Activated effector memory CD4-positive, alpha-beta T cell treated with anti-CD3 and anti-CD28 coated beads, Interleukin-2, amount 50 U/mL, for 16 hours (primary cell): ENCODE data around the gene POC1A.
"Not testable (repeated sequence)": the region's sequence is repeated elsewhere in the genome, so short reads cannot be mapped to it uniquely, and the experiment has no call there.

Experiments
- DNase-seq: peaks from one replicate; pipeline ENCODE4 v3.0.0-alpha.2; 2020

The POC1A gene

DNA sequence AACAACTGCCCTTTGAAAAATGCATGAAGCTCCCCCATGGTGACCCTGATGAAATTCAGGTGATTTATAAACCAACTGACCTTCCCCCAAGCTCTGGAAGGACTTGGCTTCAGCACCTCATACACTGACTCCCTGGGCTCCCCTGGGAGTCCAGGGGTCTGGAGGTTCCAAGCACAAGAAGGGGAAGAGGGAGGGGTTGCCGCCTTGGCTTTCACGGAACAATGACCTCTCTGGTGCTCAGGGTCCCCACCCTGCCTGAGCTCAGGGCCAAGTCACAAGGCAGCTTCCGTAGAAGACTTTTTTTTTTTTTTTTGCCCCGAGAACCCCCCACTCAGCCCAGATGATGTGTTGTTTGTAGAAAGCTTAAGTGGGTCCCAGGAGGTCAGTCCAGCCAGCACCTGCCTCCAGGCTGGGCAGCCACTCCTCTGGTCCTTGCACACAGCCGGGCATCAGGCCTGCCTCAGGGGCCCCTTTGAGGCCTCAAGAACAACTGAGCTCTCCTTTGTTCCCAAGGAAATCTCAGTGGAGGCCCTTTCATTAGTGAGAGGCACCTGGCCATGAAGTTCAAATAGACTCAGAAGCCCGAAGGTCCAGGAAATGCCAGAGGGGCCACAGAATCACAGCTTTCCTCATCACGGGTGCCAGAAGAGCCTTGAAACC is 29.7 kb upstream of the POC1A start:
- no peak for DNase-seq

DNA sequence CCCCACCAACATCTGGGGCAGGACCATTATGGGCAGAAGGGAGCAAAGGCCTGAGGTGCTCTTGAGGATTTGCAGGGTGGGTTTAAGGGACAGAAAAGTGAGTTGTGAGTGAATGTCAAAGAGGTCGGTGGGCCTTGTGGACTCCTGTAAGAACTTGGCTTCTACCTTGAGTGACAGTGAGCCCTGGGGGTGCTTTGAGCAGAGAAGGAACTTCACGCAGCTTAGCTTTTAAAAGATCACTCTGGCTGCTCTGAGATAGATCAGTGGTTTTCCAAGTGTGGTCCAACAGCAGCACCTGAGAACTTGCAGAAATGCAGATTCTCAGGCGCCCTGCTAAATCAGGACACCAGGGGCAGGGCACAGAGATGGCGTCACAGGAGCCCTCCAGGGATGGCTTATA is 28.5 kb upstream of the POC1A start:
- DNase-seq, result no peak

DNA sequence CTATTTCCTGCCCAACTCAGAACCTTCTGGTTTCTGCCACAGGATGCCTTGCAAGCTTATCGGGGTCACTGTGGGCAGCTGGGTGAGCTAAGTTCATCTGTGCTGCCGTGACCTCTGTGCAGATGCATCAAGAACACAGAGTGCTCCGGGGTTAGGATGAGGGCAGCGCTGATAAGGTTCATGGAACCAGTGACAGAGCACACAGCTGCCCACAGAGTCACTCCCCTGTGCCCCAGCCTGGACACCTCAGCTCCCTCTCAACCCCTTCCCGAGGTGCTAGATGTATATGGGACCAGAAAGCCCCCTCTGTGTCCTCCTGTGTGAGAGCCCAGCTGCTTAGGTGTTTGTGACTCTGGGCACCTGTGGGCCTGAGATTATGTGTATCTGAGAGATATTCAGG is 28.0 kb upstream of the POC1A start:
- DNase-seq, result no peak

DNA sequence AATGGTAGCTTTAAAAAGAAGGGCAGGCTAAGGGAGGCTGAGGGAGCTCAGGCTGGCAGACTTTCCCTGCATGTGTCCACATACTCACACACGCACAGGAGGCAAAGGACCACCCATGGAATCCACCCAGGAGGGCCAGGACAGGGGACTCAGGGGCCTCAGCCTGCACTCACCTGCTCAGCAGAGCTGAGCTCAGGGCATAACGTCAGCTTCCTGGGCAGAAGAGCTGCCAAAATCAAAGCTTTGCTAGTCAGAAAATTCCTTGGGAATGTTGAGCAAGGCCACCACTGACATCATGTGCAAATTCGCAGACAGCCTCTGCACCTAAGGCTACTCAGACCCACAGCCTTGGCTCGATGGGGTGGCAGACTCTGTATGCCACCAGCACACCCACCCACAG is 27.3 kb upstream of the POC1A start:
- no peak for DNase-seq

DNA sequence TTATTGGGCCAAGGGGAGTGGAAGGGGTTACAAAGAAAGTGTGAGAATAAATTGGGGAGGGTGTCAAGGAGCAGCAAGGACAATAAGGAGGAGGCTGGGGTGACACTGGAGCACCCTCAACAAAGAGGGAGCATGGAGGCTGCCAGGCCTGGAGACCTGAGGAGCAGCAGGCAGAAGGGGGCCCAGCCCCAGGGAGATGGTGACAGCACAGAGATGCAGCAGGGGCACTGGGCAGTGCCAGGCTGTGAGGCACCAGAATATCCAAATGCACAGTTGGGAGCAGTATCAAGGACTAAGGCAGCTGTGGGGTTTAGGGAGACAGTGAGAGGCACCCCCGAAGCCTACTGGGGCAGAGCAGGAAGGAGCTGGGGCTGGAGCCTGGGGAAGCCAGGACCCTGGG is 24.3 kb upstream of the POC1A start:
- DNase-seq, result no peak

DNA sequence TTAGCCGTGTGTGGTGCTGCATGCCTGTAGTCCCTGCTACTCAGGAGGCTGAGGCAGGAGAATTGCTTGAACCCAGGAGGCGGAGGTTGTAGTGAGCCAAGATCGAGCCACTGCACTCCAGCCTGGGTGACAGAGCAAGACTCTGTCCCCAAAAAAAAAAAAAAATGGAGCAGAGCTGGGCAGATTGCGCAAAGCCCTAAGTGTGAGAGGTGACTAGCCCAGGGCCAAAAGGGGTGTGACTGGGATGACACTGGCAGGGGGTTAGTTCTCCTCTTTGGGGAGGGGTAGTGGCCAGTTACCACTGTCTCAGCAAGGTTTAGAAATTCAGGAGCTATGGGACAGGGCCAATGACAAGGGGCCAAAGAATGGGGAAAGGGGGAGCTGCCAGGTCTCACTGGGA is 23.9 kb upstream of the POC1A start:
- DNase-seq, result not testable (repeated sequence)

DNA sequence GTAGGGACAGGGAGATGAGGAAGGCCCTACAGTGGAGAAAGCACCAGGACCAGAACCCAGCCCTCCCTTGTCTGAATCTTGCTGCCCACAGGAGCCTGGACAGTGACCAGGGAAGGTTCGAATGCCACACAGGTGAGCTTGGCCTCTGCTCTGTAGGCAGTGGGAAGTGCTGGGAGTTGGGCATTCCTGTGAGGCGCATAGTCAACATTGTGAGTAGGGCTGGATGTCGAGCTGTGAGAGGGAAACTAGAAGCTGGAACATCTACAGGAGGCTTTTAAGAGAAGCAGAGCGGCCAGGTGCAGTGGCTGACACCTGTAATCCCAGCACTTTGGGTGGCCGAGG is 23.4 kb upstream of the POC1A start:
- DNase-seq, result no peak

DNA sequence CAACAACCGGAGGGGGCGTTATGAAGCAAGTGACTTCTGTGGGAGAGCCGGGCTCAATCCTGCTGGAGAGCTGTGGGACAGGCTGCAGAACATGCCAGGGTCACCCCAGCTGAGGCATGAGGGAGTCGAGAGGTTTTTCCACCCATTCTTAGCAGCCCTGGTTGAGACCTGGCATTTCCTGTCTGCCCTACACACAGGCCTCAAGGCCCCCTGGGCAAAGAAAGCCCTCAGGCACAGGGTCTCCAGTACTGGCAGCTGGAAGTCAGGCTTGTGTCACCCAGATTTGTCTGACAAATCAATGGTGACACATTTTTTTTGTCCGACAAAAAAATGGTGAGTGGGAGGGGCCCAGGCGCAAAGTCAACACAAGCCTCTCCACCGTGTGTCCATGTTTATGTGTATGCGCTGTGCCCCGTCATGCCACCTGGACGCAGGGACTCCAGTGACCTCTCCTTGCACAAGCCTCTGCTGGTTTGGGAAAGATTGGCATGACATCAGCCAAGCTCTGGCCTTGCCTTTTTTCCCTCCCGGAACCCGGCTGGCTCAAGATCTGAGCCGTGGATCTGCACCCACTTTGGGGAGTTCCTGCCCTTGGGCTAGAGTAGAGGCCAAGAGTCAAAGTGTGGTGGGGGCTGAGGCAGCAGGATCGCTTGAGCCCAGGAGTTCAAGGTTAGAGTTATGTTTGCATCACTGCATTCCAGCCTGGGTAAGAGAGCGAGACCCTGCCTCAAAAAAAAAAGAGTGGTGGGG is 22.9 kb upstream of the POC1A start:
- DNase-seq, result no peak

DNA sequence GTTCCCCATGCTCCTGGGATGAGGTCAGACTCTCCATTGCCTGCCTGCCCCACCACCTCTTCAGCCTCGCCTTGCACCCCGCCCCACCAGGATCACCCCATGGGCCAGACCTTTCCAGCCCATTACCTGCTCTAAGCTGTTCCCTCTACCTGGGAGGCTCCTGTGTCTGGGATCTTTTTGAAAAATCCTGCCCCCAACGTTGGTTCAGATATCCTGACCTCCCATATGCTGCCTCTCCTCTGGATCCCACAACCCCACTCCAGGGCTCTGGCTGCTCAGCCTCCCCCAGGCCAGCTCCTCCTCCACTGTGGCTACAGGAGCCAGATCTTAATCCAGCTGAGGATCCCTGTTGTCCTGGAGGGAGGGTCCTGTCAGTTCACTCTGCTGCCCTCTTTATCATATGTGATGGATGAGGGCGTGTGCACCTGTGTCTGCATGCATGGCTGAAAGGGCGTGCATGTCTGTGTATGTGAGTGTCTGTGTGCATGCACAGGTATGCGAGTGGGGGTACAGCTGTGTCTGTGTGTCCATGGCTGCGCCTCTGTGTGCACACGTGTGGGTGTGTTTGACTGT is 22.0 kb upstream of the POC1A start:
- DNase-seq, result peak; percentile 25

DNA sequence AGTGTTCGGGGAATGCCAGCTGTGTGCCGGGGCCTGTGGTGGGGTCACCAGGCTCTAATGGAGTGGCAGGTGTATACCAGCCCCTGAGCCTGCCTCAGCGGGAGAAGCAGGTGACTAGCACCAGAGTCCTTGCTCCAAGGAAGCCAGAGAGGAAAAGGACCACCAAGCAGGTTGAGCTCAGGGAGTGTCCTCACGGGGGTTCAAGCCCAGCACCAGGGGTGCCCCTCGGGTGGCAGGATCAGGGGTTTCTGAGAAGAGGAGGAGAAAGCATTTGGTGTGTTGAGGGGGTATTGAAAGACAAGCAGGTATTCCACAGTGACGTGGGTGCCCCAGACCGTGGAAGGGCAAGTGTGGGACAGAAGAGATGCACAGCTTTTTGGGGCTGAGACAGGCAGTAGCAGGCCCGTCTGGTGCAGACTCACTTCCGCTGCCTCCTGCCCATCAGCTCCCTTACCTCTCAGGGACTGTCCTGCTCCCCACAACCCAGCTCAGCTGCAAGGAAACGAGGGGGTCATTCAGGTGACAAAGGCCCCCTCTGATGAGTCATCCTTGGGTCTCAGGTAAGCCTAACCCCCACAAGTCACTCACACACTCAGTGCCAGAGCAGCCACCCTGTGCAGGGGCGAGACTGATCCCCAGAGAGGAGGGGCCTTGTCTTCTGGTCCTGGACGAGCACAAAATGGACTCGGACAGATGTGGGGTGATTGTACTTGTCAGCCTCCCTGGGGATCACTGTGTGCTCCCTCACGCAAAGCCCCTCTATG is 21.4 kb upstream of the POC1A start:
- no peak for DNase-seq

DNA sequence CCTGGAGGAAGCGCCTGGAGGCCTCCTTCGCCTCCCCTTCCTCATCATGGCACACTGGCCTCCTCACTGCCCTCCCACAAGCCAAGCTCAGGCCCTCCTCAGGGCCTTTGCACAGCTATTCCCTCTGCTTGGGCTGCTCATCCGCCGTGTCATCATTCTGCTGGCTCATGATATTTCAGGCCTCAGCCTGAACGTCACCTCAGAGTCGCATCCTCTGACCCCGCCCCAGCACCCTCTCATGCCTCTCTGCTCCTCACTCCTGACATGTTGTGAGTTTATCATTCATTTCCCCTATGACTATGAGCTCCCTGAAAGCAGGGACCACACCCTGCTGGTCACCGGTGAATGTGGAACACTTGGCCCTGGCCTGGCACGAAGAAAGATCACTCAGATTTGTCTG is 20.7 kb upstream of the POC1A start:
- DNase-seq, result no peak

DNA sequence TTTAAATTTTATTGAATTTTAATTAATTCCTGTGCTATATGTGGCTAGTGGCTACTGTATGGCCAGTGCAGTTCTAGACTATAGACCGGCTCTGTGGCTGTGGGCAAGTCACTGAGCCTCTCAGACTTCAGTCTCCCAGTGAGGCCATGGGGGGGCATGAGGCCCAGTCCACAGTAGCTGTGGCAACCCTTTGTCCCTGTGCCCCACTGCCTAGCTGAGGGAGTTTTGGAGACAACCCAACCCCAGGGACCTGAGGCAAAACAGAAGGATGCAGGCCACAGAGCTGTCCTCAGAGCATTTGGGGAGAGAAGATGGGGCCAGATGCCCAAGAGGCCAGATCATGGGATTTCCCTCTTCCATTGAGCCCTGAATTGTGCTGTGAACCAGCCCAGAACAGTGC is 18.9 kb upstream of the POC1A start:
- no peak for DNase-seq

DNA sequence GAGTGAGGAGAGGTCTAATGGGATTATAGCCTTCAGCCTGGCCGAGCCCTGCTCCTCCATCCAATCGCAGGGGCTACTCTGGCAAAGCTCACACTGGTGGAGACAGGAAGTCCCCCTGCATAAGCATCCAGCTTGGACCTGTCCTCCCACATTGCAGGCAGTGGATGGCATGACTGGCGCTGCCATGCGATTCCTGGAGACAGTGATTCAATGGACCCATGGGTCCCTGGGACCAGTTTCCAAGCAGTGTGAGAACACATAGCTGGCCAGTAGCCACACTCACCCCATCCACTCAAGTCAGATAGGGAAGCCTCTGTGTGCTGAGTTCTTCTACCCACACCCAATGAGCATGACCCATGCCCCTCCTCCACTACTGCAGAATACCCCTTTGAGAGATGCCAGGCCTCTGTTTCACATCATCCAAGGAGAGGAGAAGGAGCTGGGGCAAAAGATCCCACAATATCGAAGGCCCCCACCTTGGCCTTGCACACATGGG is 18.1 kb upstream of the POC1A start:
- DNase-seq, result no peak

DNA sequence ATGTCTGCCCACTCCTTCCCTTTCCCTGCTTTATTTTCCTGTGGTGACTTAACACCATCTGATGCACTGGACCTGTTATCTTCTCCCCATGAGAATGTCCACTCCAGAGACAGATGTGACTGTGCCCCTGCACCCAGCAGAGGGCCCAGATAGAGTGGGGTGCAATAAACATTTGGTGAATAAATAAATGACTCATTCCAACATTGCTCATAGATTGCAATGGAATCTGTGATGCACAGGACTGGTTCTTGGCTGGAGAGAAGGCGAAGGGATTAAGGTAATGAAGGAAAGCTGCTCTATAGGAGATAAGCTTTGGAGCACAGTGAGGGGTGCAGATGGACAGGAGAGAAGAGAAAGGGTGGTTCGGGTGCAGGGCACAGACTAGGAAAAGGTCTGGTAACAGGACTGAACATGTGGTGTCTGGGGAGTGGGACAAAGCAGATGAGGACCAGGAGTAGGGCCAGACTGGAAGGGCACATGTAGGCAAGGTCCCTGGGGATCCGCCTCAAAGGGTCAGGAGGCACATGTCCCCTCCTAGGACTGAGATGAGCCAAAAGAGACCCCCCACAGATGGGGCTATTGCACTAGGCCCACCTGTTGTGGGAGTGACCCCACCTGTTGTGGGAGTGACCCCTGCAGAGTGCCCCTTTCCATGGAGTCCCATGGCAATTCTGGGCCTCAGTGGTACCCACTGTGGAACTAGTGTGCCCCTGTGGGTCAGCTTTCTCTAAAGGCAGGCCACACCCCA is 17.5 kb upstream of the POC1A start:
- DNase-seq, result no peak

DNA sequence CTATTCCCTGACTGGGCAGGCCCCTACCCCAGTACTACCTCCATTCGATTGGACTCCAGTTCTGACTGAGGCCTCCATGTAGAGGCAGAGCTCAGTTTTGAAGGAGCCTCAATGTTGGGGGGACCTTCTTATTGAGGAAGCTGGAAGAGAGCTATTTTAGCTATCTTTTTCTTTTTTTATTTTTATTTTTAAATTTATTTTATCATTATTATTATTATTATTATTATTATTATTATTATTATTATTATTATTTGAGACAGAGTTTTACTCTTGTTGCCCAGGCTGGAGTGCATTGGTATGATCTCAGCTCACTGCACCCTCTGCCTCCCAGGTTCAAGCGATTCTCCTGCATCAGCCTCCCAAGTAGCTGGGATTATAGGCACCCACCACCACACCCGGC is 16.0 kb upstream of the POC1A start:
- DNase-seq, result not testable (repeated sequence)

DNA sequence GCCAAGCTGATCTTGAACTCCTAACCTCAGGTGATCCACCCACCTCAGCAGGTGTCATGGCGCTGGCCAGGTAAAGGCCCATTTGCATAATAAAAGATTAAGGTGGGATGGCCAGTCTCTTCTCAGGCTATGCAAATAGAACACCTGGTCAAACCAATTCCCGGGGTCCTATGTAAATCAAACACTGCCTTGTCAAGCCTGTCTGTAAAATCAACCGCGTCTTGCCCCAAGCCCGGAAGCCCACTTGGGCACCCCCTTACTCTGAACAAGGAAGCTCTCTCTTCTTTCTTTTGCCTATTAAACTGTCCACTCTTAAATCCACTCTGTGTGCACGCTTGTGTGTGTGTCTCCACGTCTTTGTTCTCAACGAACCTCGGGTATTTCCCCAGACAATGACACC is 13.0 kb upstream of the POC1A start:
- DNase-seq, result no peak

DNA sequence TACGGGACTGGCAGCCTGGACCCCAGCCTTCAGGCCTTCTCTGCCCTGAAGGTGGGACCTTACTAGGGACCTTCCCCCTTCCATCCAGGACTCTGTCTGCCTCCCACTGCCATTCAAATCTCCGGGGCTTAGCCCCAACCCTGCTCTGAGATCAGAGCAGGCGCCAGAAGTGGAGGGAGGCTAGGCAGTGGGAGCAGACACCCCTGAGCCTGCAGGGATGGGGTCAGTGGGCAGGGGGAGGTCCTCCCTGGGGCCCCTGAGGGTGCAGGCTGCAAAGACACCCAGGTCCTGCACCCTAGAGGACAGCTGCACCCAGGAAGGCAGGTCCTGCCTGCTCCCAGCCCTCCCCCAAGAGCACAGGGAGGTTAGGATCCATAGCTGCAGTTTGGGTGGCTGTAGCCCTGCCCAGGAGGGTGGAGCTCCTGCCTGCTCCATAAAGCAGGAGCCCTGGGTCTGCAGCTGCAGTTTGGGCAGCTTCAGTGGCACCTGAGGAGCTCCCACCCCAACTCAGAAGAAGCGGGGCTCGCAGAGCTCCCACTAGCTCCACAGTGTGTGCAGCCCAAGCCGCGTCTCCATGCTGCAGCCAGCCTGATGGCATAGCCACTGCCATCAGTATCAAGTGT is 8.1 kb upstream of the POC1A start:
- DNase-seq, result no peak

DNA sequence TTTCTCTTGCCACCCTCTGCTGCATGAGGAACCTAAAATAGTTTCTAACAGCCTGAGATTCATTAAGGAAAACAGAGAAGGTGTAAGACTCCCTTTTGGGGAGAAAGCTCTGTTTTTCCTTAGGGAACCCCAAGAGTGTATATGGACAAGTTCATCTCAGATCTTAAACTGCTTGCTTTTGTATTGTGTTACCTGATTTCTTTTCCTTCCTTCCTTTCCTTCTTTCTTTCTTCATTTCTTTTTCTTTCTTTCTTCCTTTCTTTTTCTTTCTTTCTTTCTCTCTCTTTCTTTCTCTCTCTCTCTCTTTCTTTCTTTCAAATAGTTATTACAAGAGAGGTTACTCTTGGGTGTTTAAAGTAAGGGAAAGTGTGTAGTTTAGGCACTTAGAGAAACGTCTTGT is 5.3 kb upstream of the POC1A start:
- no peak for DNase-seq

DNA sequence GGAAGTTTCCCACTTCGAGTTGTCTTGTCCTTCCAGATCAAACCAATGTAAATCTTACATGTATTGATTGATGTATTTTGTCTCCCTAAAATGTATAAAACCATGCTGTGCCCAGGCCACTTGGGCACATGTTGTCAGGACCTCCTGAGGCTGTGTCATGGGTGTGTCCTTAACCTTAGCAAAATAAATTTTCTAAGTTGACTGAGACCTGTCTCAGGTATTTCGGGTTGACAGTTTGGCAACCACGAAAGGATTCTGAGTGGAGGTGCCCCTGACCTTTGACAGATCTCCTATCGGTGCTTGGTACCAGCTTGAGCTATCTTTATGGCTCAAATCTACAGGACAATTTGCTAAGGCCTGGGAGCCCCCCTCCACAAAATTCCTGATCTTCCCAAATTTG is 1.7 kb upstream of the POC1A start:
- DNase-seq, result no peak

DNA sequence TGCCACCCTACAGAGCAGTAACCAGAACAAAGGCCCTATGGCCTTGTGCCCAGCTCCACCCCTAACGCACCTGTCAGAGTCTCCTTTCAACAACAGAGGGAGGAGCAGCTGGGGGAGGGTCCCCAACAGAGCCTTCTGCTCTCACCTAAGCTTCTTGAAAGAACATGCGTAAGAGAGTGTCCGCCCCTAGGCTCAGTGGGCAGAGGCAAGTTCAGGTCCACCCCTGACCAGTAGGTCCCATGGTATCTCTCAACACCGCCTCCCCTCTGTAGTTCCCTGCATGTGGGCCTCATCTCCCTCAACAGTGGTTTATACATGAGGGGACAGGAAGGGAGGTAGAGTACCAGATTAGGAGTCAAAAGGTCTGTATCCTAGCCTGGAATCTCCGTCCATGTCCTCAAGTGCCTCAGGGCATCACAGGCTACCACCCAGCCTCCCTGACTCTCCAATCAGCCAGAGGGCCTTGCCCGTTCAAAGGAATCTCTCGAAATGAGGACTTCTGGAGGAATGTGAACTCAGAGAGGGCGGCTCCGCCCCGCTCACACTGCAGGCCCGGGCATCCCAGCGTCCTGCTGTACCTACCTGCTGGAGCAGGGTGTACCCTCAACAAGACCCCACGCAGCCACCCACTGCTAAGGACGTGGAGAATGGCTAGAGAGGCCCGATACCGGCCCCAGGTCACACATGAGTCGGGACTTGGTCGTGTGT is 680 bp downstream of the POC1A start:
- DNase-seq, result no peak

DNA sequence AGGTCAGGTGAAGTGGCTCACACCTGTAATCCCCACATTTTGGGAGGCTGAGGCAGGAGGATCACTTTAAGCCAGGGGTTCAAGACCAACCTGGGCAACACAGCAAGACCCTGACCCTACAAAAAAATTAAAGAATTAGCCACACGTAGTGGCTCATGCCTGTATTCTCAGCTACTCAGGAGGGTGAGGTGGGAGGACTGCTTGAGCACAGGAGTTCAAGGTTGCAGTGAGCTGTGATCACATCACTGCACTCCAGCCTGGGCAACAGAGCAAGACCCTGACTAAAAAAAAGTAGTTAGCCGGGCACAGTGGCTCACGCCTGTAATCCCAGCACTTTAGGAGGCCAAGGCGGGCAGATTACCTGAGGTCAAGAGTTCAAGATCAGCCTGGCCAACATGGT is 2.2 kb downstream of the POC1A start:
- DNase-seq, result not testable (repeated sequence)

DNA sequence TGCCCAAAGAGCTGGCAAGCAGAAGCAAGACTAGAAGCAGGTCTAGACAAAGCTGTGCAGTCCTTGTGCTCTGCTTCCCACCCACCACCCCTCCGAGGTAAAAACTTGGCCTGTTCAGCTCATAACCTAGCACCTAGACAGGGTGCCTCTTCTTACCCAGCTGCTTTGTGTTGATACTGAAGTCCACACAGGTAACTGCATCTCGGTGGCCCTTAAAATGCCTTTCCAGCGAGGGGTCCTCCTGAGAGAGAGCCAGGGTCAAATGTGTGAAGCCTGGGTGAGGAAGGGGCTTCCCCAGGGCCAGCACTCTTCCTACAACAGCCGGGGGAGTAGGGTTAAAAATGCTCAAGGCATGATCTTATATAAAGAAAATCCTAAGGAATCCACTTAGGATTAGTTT is 3.4 kb downstream of the POC1A start:
- no peak for DNase-seq
